SK-N-SH (cell line): ENCODE results near the gene COL9A3. TPM values are rescaled to one million over a fixed set of nuclear protein-coding genes. Genes with fewer than 3 reads are reported as not detected.
"Not testable (repeated sequence)": the region's sequence is repeated elsewhere in the genome, so short reads cannot be mapped to it uniquely, and the experiment has no call there.

ENCODE experiments used
- CTCF ChIA-PET: fragments of 300-600, 350-600 bp; formaldehyde crosslinking; extraction: SDS; loops from one replicate; lab custom pipeline; 2021; lab: Yijun Ruan, JAX
- POLR2A ChIA-PET: fragments of 350-600 bp; sonication (Branson Sonifier 250); formaldehyde crosslinking; extraction: SDS; loops from one replicate; lab custom pipeline; 2020; ENCODE audit warnings: antibody characterized with exemption, inconsistent platforms; lab: Yijun Ruan, JAX
- DNase-seq: peaks from one replicate; pipeline ENCODE4 v3.0.0; 2012
- H2AFZ ChIP-seq: fragments of 200-600 bp; sonication (generic); 2 replicates; pipeline ENCODE4 v1.8.1; 2016; ENCODE audit warnings: antibody characterized with exemption, mild to moderate bottlenecking, low read depth
- H3F3A ChIP-seq: fragments of 200-600 bp; sonication (generic); replicated peaks from 2 replicates; pipeline ENCODE3; 2016; ENCODE audit warnings: antibody characterized with exemption, mild to moderate bottlenecking; ENCODE audit not compliant: insufficient read depth
- H3K27ac ChIP-seq, 2 experiments: fragments of 200-500 bp in 1 of 2; fragments of 200-600 bp in 1 of 2; sonication (Bioruptor generic) in 1 of 2; sonication (generic), shearing (Covaris generic) in 1 of 2; 2 replicates each; pipeline versions ENCODE4 v1.5.1 to v1.6.1; 2014 to 2016; ENCODE audit warnings: low read depth in 2 of 2, inconsistent platforms in 1 of 2, low read length in 1 of 2, mild to moderate bottlenecking in 1 of 2, mixed read lengths in 1 of 2
- H3K27me3 ChIP-seq: fragments of 200-600 bp; sonication (generic), shearing (Covaris generic); 2 replicates; pipeline ENCODE4 v1.6.1; 2016; ENCODE audit warnings: mixed run types; ENCODE audit not compliant: insufficient read depth
- H3K36me3 ChIP-seq, 2 experiments: fragments of 200-500 bp in 1 of 2; fragments of 200-600 bp in 1 of 2; sonication (Bioruptor generic) in 1 of 2; sonication (generic) in 1 of 2; replicated peaks in 1 of 2; 2 replicates each; pipeline versions ENCODE3 to v1.5.1; 2014 to 2016; ENCODE audit warnings: low read length in 1 of 2, mild to moderate bottlenecking in 1 of 2; ENCODE audit not compliant: insufficient read depth in 2 of 2, control insufficient read depth in 1 of 2
- H3K4me1 ChIP-seq, 2 experiments: fragments of 200-500 bp in 1 of 2; fragments of 200-600 bp in 1 of 2; sonication (Bioruptor generic) in 1 of 2; sonication (generic), shearing (Covaris generic) in 1 of 2; 2 replicates each; pipeline versions ENCODE4 v1.5.1 to v1.6.1; 2014 to 2016; ENCODE audit warnings: low read depth in 1 of 2, low read length in 1 of 2, mixed run types in 1 of 2; ENCODE audit not compliant: insufficient read depth in 2 of 2, control insufficient read depth in 1 of 2
- H3K4me2 ChIP-seq: fragments of 200-600 bp; sonication (generic), shearing (Covaris generic); 2 replicates; pipeline ENCODE4 v1.6.1; 2017; ENCODE audit warnings: mixed run types
- H3K4me3 ChIP-seq, 2 experiments: fragments of 200-500 bp in 1 of 2; fragments of 200-600 bp in 1 of 2; sonication (Bioruptor generic) in 1 of 2; sonication (generic), shearing (Covaris generic) in 1 of 2; 2 replicates each; pipeline versions ENCODE4 v1.5.1 to v1.8.1; 2014 to 2016; ENCODE audit warnings: low read depth in 2 of 2, inconsistent platforms in 1 of 2, low read length in 1 of 2, mild to moderate bottlenecking in 1 of 2, mixed read lengths in 1 of 2, moderate library complexity in 1 of 2
- H3K79me2 ChIP-seq: fragments of 200-600 bp; sonication (generic); 2 replicates; pipeline ENCODE4 v1.8.1; 2017; ENCODE audit warnings: mild to moderate bottlenecking; ENCODE audit not compliant: insufficient read depth
- H3K9ac ChIP-seq: fragments of 200-600 bp; sonication (generic); 2 replicates; pipeline ENCODE4 v1.6.1; 2017; ENCODE audit warnings: mixed run types
- H3K9me2 ChIP-seq: fragments of 200-600 bp; sonication (generic); 2 replicates; pipeline ENCODE4 v1.6.1; 2017; ENCODE audit warnings: mixed run types
- H3K9me3 ChIP-seq: fragments of 200-600 bp; sonication (generic); 2 replicates; pipeline ENCODE4 v1.6.1; 2017; ENCODE audit warnings: mixed run types, mild to moderate bottlenecking, moderate library complexity
- H4K20me1 ChIP-seq: fragments of 200-600 bp; sonication (generic); 2 replicates; pipeline ENCODE4 v1.6.1; 2017; ENCODE audit warnings: mild to moderate bottlenecking, mixed run types; ENCODE audit not compliant: insufficient read depth
- EZH2phosphoT487 ChIP-seq: fragments of 200-600 bp; sonication (generic); IDR thresholded peaks from 2 replicates; pipeline ENCODE4 v1.6.1; 2017; ENCODE audit warnings: low read depth, mixed run types, mild to moderate bottlenecking, antibody characterized with exemption, moderate library complexity, borderline replicate concordance
- FOSL2 ChIP-seq: IDR thresholded peaks from 2 replicates; pipeline ENCODE4 v1.4.0; 2012; ENCODE audit warnings: low read depth, mild to moderate bottlenecking, moderate library complexity, borderline replicate concordance
- FOXJ3 ChIP-seq: sonication (generic); formaldehyde crosslinking; IDR thresholded peaks from 2 replicates; pipeline ENCODE4 v1.5.1; 2020; ENCODE audit warnings: mild to moderate bottlenecking, missing genetic modification reagents
- GATA2 ChIP-seq: sonication (generic); formaldehyde crosslinking; IDR thresholded peaks from 2 replicates; pipeline ENCODE4 v1.5.0; 2020; ENCODE audit warnings: mild to moderate bottlenecking, missing genetic modification reagents
- MXI1 ChIP-seq: IDR thresholded peaks from 2 replicates; pipeline ENCODE4 v1.6.1; 2012; ENCODE audit warnings: mild to moderate bottlenecking, low read depth, low read length, improper control_type of control experiment
- POLR2AphosphoS5 ChIP-seq: IDR thresholded peaks from 2 replicates; pipeline ENCODE4 v1.6.1; 2012; ENCODE audit warnings: low read depth, low read length
- RFX5 ChIP-seq: IDR thresholded peaks from 2 replicates; pipeline ENCODE4 v1.6.1; 2012; ENCODE audit warnings: mild to moderate bottlenecking, improper control_type of control experiment, low read length
- RXRA ChIP-seq: IDR thresholded peaks from 2 replicates; pipeline ENCODE4 v1.4.0; 2012; ENCODE audit warnings: low read depth, mild to moderate bottlenecking, borderline replicate concordance
- SIN3A ChIP-seq: IDR thresholded peaks from 2 replicates; pipeline ENCODE4 v1.6.1; 2012; ENCODE audit warnings: low read depth, mild to moderate bottlenecking, low read length, moderate library complexity, borderline replicate concordance
- TAF1 ChIP-seq: IDR thresholded peaks from 2 replicates; pipeline ENCODE4 v1.6.1; 2012; ENCODE audit warnings: low read depth, mild to moderate bottlenecking, low read length, moderate library complexity, borderline replicate concordance
- YY1 ChIP-seq: IDR thresholded peaks from 2 replicates; pipeline ENCODE4 v1.4.0; 2012; ENCODE audit warnings: low read depth, mild to moderate bottlenecking
- WGBS: methylation state at CpG from one replicate; pipeline ENCODE4 v1.1.6; 2017; ENCODE audit warnings: low lambda C conversion rate; 5-methylcytosine and 5-hydroxymethylcytosine counted together
- polyA plus RNA-seq, 3 experiments: library from polyadenylated mRNA; depleted of rRNA; stranded (reverse); fragments of >200 nt; gene quantifications; 2 replicates each; pipeline ENCODE4 v1.2.3, GENCODE V29; 2012
- TF ChIP-seq, protein P1 (sequence below): IDR thresholded peaks from 2 replicates; pipeline ENCODE4; 2012

Gene COL9A3
- polyA plus RNA-seq, 1 of the 3 experiments (the other 2 are of a cell fraction): 2.5 TPM

DNA sequence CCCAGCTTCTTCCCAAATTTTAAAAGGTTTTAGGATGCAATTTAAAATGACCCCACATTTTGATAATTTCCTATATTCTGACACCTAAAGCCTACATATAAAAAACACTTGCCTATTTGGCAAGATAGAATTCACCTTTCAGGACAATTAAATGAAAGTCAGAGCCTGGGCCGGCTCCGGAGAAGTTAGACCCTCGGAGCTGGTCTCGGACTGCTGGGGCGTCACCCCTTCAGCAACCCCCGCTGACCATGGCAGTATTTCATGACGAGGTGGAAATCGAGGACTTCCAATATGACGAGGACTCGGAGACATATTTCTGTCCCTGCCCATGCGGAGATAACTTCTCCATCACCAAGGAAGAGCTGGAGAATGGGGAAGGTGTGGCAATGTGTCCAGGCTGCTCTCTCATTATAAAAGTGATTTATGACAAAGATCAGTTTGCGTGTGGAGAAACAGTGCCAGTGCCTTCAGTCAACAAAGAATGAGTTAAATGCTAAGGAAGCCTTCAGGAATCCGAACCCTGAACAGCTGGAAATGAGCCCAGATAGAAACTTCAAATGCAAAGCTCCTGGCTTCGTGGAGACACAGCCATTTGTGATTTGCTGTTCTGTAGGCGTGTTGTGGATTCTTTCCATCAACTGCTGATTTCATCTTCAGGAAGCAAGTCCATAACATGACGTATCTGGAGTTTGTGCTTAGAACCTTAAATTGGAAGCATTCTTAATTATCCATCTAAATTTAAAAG, 28.7 kb downstream of the COL9A3 start:
- ChIA-PET CTCF (interaction anchor here (1.2 to 2.0 kb wide), 4 partner anchors 9 to 29 kb away, joined by 3 to 5 read pairs (median 4); no protein-coding TSS in a partner anchor), POLR2A (no interaction called here)
- Histone ChIP-seq H3K27me3 (no peaks in the 10 kb centered on the region), H3K4me1 (no peaks in the 10 kb centered on the region), H3K79me2 (0 out of 2 replicates have a peak, but pooled peaks cover 2% of the 10 kb centered on the region), H2AFZ (no peak overlapping the region), H3K9me3 (no peaks in the 10 kb centered on the region), H3K36me3 (peaks cover 11 to 27% of the 10 kb centered on the region in 2 experiments), H4K20me1 (no peaks in the 10 kb centered on the region), H3K4me3 (no peak overlapping the region), H3F3A (no peaks in the 10 kb centered on the region), H3K4me2 (no peak overlapping the region), H3K27ac (no peak overlapping the region)
- WGBS: 95% methylated on average over 16 of the region's 16 CpGs
- no peak for DNase-seq
- TF ChIP-seq, protein P1, sequence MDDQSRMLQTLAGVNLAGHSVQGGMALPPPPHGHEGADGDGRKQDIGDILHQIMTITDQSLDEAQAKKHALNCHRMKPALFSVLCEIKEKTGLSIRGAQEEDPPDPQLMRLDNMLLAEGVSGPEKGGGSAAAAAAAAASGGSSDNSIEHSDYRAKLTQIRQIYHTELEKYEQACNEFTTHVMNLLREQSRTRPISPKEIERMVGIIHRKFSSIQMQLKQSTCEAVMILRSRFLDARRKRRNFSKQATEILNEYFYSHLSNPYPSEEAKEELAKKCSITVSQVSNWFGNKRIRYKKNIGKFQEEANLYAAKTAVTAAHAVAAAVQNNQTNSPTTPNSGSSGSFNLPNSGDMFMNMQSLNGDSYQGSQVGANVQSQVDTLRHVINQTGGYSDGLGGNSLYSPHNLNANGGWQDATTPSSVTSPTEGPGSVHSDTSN: no peak
- no peak for TF ChIP-seq YY1
- TF ChIP-seq FOSL2: no peak
- no peak for TF ChIP-seq EZH2phosphoT487
- no peak for TF ChIP-seq RFX5
- no peak for TF ChIP-seq RXRA
- TF ChIP-seq GATA2: no peak
- no peak for TF ChIP-seq TAF1
- no peak for TF ChIP-seq FOXJ3 (CRISPR knock-in tag)
- TF ChIP-seq, all 33 proteins: peak for 0
- H3K9me2 ChIP-seq: no peaks in the 10 kb centered on the region
- no peak overlapping the region for H3K9ac ChIP-seq

DNA sequence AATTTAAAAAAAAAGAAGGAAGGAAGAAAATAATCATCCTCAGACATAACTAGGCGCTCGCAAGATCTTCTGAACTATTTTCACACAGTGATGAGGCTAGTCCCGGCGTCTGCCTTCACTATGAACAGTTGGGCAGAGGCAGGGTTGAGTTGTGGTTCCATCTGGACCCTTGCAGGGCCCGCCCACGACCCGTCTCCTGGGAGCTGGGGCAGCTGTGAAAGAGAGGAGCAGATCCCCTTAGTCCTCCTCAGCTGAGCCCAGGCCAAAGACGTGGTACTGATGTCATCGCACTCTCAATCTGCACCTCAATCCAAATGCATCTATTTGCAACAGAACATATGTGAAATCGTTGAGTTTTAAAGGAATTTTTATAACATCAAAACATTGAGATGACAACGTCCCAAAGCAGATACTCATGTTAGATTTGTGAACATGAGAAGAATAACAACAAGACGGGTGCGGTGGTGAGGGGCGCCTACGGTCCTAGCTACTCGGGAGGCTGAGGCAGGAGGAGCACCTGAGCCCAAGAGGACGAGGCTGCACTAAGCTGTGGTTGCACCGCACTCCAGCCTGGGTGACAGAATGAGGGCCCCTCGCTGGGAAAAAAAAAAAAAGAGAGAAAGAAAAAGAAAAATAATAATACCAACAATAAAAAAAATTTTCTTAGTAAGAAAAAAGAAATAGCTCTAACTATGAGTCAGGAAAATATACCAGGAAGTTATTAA, 29.5 kb downstream of the COL9A3 start:
- no peaks in the 10 kb centered on the region for H3K27me3 ChIP-seq
- DNase-seq: no peak
- WGBS: 95% methylated on average over 18 of the region's 19 CpGs
- no peak overlapping the region for H3K27ac ChIP-seq
- H3K4me3 ChIP-seq: no peak overlapping the region
- no peak overlapping the region for H3K4me2 ChIP-seq
- H3K36me3 ChIP-seq: peaks cover 14 to 24% of the 10 kb centered on the region in 2 experiments
- no peaks in the 10 kb centered on the region for H3F3A ChIP-seq
- ChIA-PET CTCF (interaction anchor here (0.9 to 4.8 kb wide), 8 partner anchors 10 to 29 kb away, joined by 3 to 40 read pairs (median 4); no protein-coding TSS in a partner anchor), POLR2A (no interaction called here)
- H2AFZ ChIP-seq: no peak overlapping the region
- H4K20me1 ChIP-seq: no peaks in the 10 kb centered on the region
- H3K9me3 ChIP-seq: no peaks in the 10 kb centered on the region
- 0 out of 2 replicates have a peak, but pooled peaks cover 2% of the 10 kb centered on the region for H3K79me2 ChIP-seq
- no peak overlapping the region for H3K9ac ChIP-seq
- no peaks in the 10 kb centered on the region for H3K4me1 ChIP-seq
- no peaks in the 10 kb centered on the region for H3K9me2 ChIP-seq
- no peak for TF ChIP-seq MXI1
- TF ChIP-seq POLR2AphosphoS5: no peak
- TF ChIP-seq SIN3A: no peak
- TF ChIP-seq, all 33 proteins: peak for 0

DNA sequence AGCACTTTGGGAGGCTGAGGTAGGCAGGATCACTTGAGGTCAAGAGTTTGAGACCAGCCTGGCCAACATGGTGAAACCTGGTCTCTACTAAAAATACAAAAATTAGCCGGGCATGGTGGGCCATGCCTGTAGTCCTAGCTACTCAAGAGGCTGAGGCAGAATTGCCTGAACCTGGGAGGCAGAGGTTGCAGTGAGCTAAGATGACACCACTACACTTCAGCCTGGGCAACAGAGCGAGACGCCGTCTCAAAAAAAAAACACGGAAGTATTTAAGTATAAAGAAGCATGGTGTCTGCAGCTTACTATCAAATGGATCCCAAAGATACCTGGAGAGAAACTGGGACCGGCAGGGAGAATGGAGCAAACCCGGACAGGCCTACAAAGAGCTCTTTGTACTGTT, 32.1 kb downstream of the COL9A3 start:
- H3F3A ChIP-seq, H3K9me3 ChIP-seq, H4K20me1 ChIP-seq, DNase-seq, H3K9me2 ChIP-seq, H3K4me1 ChIP-seq, H3K79me2 ChIP-seq, H2AFZ ChIP-seq, H3K4me2 ChIP-seq, H3K4me3 ChIP-seq, H3K27me3 ChIP-seq, POLR2A ChIA-PET, H3K9ac ChIP-seq, H3K27ac ChIP-seq: not testable (repeated sequence)
- peaks cover 27 to 34% of the 10 kb centered on the region in 2 experiments for H3K36me3 ChIP-seq
- 95% methylated on average over 7 of the region's 7 CpGs for WGBS
- CTCF ChIA-PET: interaction anchor here (0.6 to 4.8 kb wide), 4 partner anchors 10 to 40 kb away, joined by 3 to 40 read pairs (median 8); no protein-coding TSS in a partner anchor
